Measurements from ENCODE around the gene CD48.

The CD48 gene

GRCh38 chr1:160671603-160672517, 39.8 kb downstream of the CD48 start:
- Histone ChIP-seq H3K9me3 (peaks cover 38% of the 10 kb centered on the region), H3K9ac (no peak overlapping the region; the same call in 1 of the 2 replicates), H3K27ac (peak overlapping the region; percentile 89), H4K20me1 (no peaks in the 10 kb centered on the region), H3K4me1 (peaks cover 61% of the 10 kb centered on the region), H3K4me2 (peak overlapping the region; percentile 87), H3K36me3 (peaks cover 12% of the 10 kb centered on the region), H3K27me3 (no peaks in the 10 kb centered on the region), H3K4me3 (no peak overlapping the region)
- TF ChIP-seq Cebpa-rat (IDR thresholded peaks at IDR 0.05): no peak

GRCh38 chr1:160670701-160671100, 40.9 kb downstream of the CD48 start:
- H3K27me3 ChIP-seq: no peaks in the 10 kb centered on the region
- H3K4me3 ChIP-seq: no peak overlapping the region
- peaks cover 11% of the 10 kb centered on the region for H3K36me3 ChIP-seq
- peaks cover 39% of the 10 kb centered on the region for H3K9me3 ChIP-seq
- no peak overlapping the region for H3K27ac ChIP-seq
- H3K9ac ChIP-seq: no peak overlapping the region
- H3K4me2 ChIP-seq: no peak overlapping the region
- TF ChIP-seq Cebpa-rat (IDR thresholded peaks at IDR 0.05): no peak
- H4K20me1 ChIP-seq: no peaks in the 10 kb centered on the region
- H3K4me1 ChIP-seq: peaks cover 65% of the 10 kb centered on the region

DNA sequence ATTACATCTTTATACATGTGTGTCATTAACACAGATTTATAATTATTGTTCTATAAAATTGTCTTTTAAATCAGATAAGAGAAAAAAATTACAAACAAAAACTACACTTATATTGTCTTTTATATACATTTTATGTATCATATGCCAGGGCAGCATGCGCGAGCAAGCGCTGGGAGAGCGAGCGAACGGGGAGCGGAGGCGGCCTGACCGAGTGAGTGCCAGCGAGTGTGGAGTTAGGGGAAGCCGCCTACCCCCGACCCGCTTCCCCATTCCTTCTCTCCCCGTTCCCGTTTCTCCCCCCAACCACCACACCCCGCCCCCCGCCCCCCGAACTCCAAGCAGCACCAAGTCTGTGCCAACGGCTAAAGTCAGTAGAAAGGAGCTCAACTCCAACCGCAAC, 41.8 kb downstream of the CD48 start:
- peaks cover 11% of the 10 kb centered on the region for H3K36me3 ChIP-seq
- no peaks in the 10 kb centered on the region for H3K27me3 ChIP-seq
- TF ChIP-seq Cebpa-rat (IDR thresholded peaks at IDR 0.05): no peak
- H3K4me2 ChIP-seq: no peak overlapping the region
- peaks cover 39% of the 10 kb centered on the region for H3K9me3 ChIP-seq
- no peak overlapping the region for H3K27ac ChIP-seq
- no peaks in the 10 kb centered on the region for H4K20me1 ChIP-seq
- no peak overlapping the region for H3K9ac ChIP-seq
- peaks cover 65% of the 10 kb centered on the region for H3K4me1 ChIP-seq
- no peak overlapping the region for H3K4me3 ChIP-seq

- Histone ChIP-seq H3K4me1 (peaks cover 65% of the 10 kb centered on the region), H3K9ac (no peak overlapping the region), H3K9me3 (peaks cover 39% of the 10 kb centered on the region), H3K4me3 (no peak overlapping the region), H3K27me3 (no peaks in the 10 kb centered on the region), H4K20me1 (no peaks in the 10 kb centered on the region), H3K36me3 (peaks cover 11% of the 10 kb centered on the region), H3K4me2 (no peak overlapping the region), H3K27ac (no peak overlapping the region)
- TF ChIP-seq Cebpa-rat (IDR thresholded peaks at IDR 0.05): no peak
Measured at GRCh38 chr1:160669276-160669675, 42.3 kb downstream of the CD48 start.

GRCh38 chr1:160667896-160668295, 43.7 kb downstream of the CD48 start:
- H3K9me3 ChIP-seq: peaks cover 39% of the 10 kb centered on the region
- no peaks in the 10 kb centered on the region for H3K27me3 ChIP-seq
- peaks cover 65% of the 10 kb centered on the region for H3K4me1 ChIP-seq

DNA sequence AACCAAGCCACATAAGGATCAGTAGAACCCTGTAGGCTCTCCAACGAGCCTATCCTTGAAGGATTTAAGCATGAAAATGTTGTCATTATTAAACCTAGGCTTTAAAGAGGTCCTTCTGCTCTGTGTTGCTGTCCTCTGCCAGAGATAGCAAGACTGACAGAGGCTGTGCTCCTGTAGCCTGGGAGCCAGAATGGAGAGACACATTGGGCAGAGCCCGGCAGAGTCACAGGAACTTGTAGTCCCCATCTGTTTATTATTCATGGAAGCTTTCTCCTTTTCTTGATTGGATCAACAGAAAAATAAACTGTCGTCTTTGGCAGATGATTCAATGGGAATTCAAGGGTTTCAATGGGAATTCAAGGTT, 45.6 kb downstream of the CD48 start:
- Histone ChIP-seq H3K27me3 (no peaks in the 10 kb centered on the region), H3K4me1 (peaks cover 61% of the 10 kb centered on the region), H3K36me3 (peaks cover 10% of the 10 kb centered on the region), H3K27ac (peak overlapping the region; percentile 74), H3K4me2 (peak overlapping the region; percentile 83), H4K20me1 (no peaks in the 10 kb centered on the region), H3K9me3 (peaks cover 39% of the 10 kb centered on the region), H3K4me3 (no peak overlapping the region), H3K9ac (peak overlapping the region; percentile 43; the same call in 1 of the 2 replicates)
- TF ChIP-seq Cebpa-rat (IDR thresholded peaks at IDR 0.05): no peak

More at GRCh38 chr1:160667896-160668295, 43.7 kb downstream of the CD48 start:
- Histone ChIP-seq H3K4me2 (no peak overlapping the region), H3K36me3 (peaks cover 11% of the 10 kb centered on the region), H3K9ac (no peak overlapping the region), H3K4me3 (no peak overlapping the region), H4K20me1 (no peaks in the 10 kb centered on the region), H3K27ac (no peak overlapping the region)
- no peak for TF ChIP-seq Cebpa-rat (IDR thresholded peaks at IDR 0.05)

- Histone ChIP-seq H3K36me3 (peaks cover 5% of the 10 kb centered on the region), H3K27ac (peak overlapping the region; percentile 74), H3K4me1 (peaks cover 58% of the 10 kb centered on the region), H3K4me2 (peak overlapping the region; percentile 83), H3K9ac (peak overlapping the region; percentile 43; the same call in 1 of the 2 replicates), H3K27me3 (no peaks in the 10 kb centered on the region), H3K9me3 (peaks cover 40% of the 10 kb centered on the region), H3K4me3 (peak overlapping the region; percentile 33; the same call in 1 of the 2 replicates), H4K20me1 (no peaks in the 10 kb centered on the region)
- TF ChIP-seq Cebpa-rat (IDR thresholded peaks at IDR 0.05): no peak
Measured at GRCh38 chr1:160665330-160666078, 46.1 kb downstream of the CD48 start.

- Histone ChIP-seq H3K27ac (peak overlapping the region; percentile 74), H3K9me3 (peaks cover 41% of the 10 kb centered on the region), H3K4me3 (peak overlapping the region; percentile 33; the same call in 1 of the 2 replicates), H3K9ac (peak overlapping the region; percentile 43; the same call in 1 of the 2 replicates), H3K36me3 (peaks cover 6% of the 10 kb centered on the region), H3K27me3 (no peaks in the 10 kb centered on the region), H3K4me2 (peak overlapping the region; percentile 83), H3K4me1 (peaks cover 58% of the 10 kb centered on the region), H4K20me1 (no peaks in the 10 kb centered on the region)
- no peak for TF ChIP-seq Cebpa-rat (IDR thresholded peaks at IDR 0.05)
Measured at GRCh38 chr1:160664573-160665051, 47.0 kb downstream of the CD48 start.

GRCh38 chr1:160662910-160663309, 48.7 kb downstream of the CD48 start:
- Histone ChIP-seq H3K9ac (no peak overlapping the region; the same call in 1 of the 2 replicates), H3K4me1 (peaks cover 72% of the 10 kb centered on the region), H3K27me3 (no peaks in the 10 kb centered on the region), H3K27ac (peak overlapping the region; percentile 74), H3K4me2 (peak overlapping the region; percentile 83), H3K4me3 (peak overlapping the region; percentile 26; the same call in 1 of the 2 replicates), H3K36me3 (peaks cover 11% of the 10 kb centered on the region), H4K20me1 (no peaks in the 10 kb centered on the region), H3K9me3 (peaks cover 31% of the 10 kb centered on the region)
- TF ChIP-seq Cebpa-rat (IDR thresholded peaks at IDR 0.05): no peak
